ENCODE measurements around the gene SLC66A1. TPM values are rescaled to one million over a fixed set of nuclear protein-coding genes. Genes with fewer than 3 reads are reported as not detected.

SLC66A1 gene
- total and polyA plus RNA-seq, 9 of the 15 experiments (the other 6 are each of a cell fraction or from before 2014, with no cell fraction given), result 1.2 to 40.8 (median 18.6) TPM

GRCh38 chr1:19313636-19313959, 1.5 kb downstream of the SLC66A1 start (continued):
- TF ChIP-seq ZNF395 (CRISPR knock-in tag; IDR thresholded peaks at IDR 0.05) (peak; percentile 56; the same call in 1 of the 2 replicates), ELK3 (CRISPR knock-in tag; IDR thresholded peaks at IDR 0.05) (no peak), MCM2 (IDR thresholded peaks at IDR 0.05; ENCODE audit: low read depth) (no peak), E2F4 (CRISPR knock-in tag; IDR thresholded peaks at IDR 0.05; ENCODE audit: low read depth) (no peak), U2AF2 (optimal IDR thresholded peaks at IDR 0.05; ENCODE audit: low read depth, low read length) (no peak), SMC3 (conservative IDR thresholded peaks at IDR 0.05; ENCODE audit: insufficient read depth, low read depth, low read length) (no peak), GATAD2B (IDR thresholded peaks at IDR 0.05; ENCODE audit: borderline replicate concordance) (no peak), ZNF764 (CRISPR knock-in tag; IDR thresholded peaks at IDR 0.05; ENCODE audit: low read depth) (no peak), LARP7 (IDR thresholded peaks at IDR 0.05) (no peak), PTRF (tag; IDR thresholded peaks at IDR 0.05) (no peak), FOXP1 (CRISPR knock-in tag; IDR thresholded peaks at IDR 0.05) (no peak), ZNF584 (CRISPR knock-in tag; IDR thresholded peaks at IDR 0.05; ENCODE audit: low read depth) (no peak), ZNF140 (CRISPR knock-in tag; IDR thresholded peaks at IDR 0.05) (no peak), PATZ1 (CRISPR knock-in tag; IDR thresholded peaks at IDR 0.05; ENCODE audit: borderline replicate concordance) (no peak), ARID3B (CRISPR knock-in tag; IDR thresholded peaks at IDR 0.05; ENCODE audit: borderline replicate concordance) (no peak), ZBTB5 (IDR thresholded peaks at IDR 0.05) (no peak), C11orf30 (IDR thresholded peaks at IDR 0.05; ENCODE audit: low read depth) (peak; percentile 30; the same call in 1 of the 2 replicates), MYBL2 (IDR thresholded peaks at IDR 0.05; ENCODE audit: low read depth) (no peak), MYBL2 (CRISPR knock-in tag; IDR thresholded peaks at IDR 0.05; ENCODE audit: borderline replicate concordance) (no peak)

Data from K562 (cell line).